Large intestine (tissue), 12 donors: ENCODE measurements around the gene KAT5. TPM values are rescaled to one million over a fixed set of nuclear protein-coding genes. Genes with fewer than 3 reads are reported as not detected.
"Not testable (repeated sequence)": the region's sequence is repeated elsewhere in the genome, so short reads cannot be mapped to it uniquely, and the experiment has no call there.

Source experiments
- DNase-seq, 2 donors: peaks; one replicate each; pipeline versions ENCODE4 v3.0.0 to v3.0.0-alpha.2; 2013
- H3K27ac ChIP-seq: one replicate; pipeline ENCODE4 v1.5.1; 2013; ENCODE audit warnings: low read length
- H3K27me3 ChIP-seq: 2 replicates; pipeline ENCODE4 v1.6.1; 2013; ENCODE audit warnings: low read length; ENCODE audit not compliant: control insufficient read depth, insufficient read depth
- H3K36me3 ChIP-seq: 2 replicates; pipeline ENCODE4 v1.6.1; 2013; ENCODE audit warnings: low read length; ENCODE audit not compliant: control insufficient read depth, insufficient read depth
- H3K4me1 ChIP-seq: one replicate; pipeline ENCODE4 v1.6.1; 2013; ENCODE audit warnings: low read length; ENCODE audit not compliant: control insufficient read depth, insufficient read depth
- H3K4me3 ChIP-seq: one replicate; pipeline ENCODE4 v1.5.1; 2013; ENCODE audit warnings: low read length
- H3K9me3 ChIP-seq: one replicate; pipeline ENCODE4 v1.6.1; 2013; ENCODE audit warnings: mild to moderate bottlenecking, low read depth, low read length, moderate library complexity; ENCODE audit not compliant: control insufficient read depth
- WGBS: methylation state at CpG from one replicate; pipeline ENCODE4 v1.1.5; 2013; ENCODE audit warnings: low lambda C conversion rate; ENCODE audit not compliant: insufficient coverage; 5-methylcytosine and 5-hydroxymethylcytosine counted together
- long read RNA-seq, 11 donors: transcript quantifications; one replicate each; lab custom pipeline, GENCODE V29; 2026
- polyA plus RNA-seq: library from polyadenylated mRNA; unstranded; fragments of 120-200 nt; gene quantifications from one replicate; pipeline ENCODE4 v1.2.1, GENCODE V29; 2013

The KAT5 gene
- polyA plus RNA-seq, result 57.8 TPM
- long read RNA-seq, donor 1, partial matches to known transcripts, result 0 of 8 reads
- long read RNA-seq, donor 1, other reads (novel, unspliced or antisense), result 0 of 8 reads
- long read RNA-seq, donor 2, transcript KAT5-205 (3 exons, 512 nt), result major isoform, 5 of 233 reads
- long read RNA-seq, donor 2, partial matches to known transcripts, result 222 of 233 reads
- long read RNA-seq, donor 2, other reads (novel, unspliced or antisense), result 0 of 233 reads
- long read RNA-seq, donor 3, result 0 reads
- long read RNA-seq, donor 4, partial matches to known transcripts, result 0 of 1 reads
- long read RNA-seq, donor 4, other reads (novel, unspliced or antisense), result 0 of 1 reads
- long read RNA-seq, donor 5, partial matches to known transcripts, result 0 of 7 reads
- long read RNA-seq, donor 5, other reads (novel, unspliced or antisense), result 0 of 7 reads
- long read RNA-seq, donor 6, partial matches to known transcripts, result 0 of 13 reads
- long read RNA-seq, donor 6, other reads (novel, unspliced or antisense), result 0 of 13 reads
- long read RNA-seq, donor 7, partial matches to known transcripts, result 0 of 7 reads
- long read RNA-seq, donor 7, other reads (novel, unspliced or antisense), result 0 of 7 reads
- long read RNA-seq, donor 8, partial matches to known transcripts, result 0 of 13 reads
- long read RNA-seq, donor 8, other reads (novel, unspliced or antisense), result 0 of 13 reads
- long read RNA-seq, donor 9, partial matches to known transcripts, result 0 of 7 reads
- long read RNA-seq, donor 9, other reads (novel, unspliced or antisense), result 0 of 7 reads
- long read RNA-seq, donor 10, transcript KAT5-205 (3 exons, 512 nt), result major isoform, 5 of 21 reads
- long read RNA-seq, donor 10, partial matches to known transcripts, result 7 of 21 reads
- long read RNA-seq, donor 10, other reads (novel, unspliced or antisense), result 0 of 21 reads
- long read RNA-seq, donor 11, partial matches to known transcripts, result 0 of 5 reads
- long read RNA-seq, donor 11, other reads (novel, unspliced or antisense), result 0 of 5 reads

- H3K4me1 ChIP-seq, result peaks cover 22% of the 10 kb centered on the region
- no peaks in the 10 kb centered on the region for H3K9me3 ChIP-seq
- H3K36me3 ChIP-seq, result peaks cover 40% of the 10 kb centered on the region
- H3K27ac ChIP-seq, result peak within 1 kb of the TSS; percentile 97
- WGBS, result no CpG with 5 or more reads among the region's 65 CpGs
- no peaks in the 10 kb centered on the region for H3K27me3 ChIP-seq
- peak; percentile 99 for DNase-seq
- H3K4me3 ChIP-seq, result peak within 1 kb of the TSS; percentile 74
Measured at GRCh38 chr11:65711785-65712632, at the start of gene KAT5. TSS of gene KAT5 (plus strand) at chr11:65712252. CDS start at chr11:65712268, 16 bp downstream.

- Histone ChIP-seq H3K4me3 (peak within 1 kb of the TSS; percentile 80), H3K27me3 (no peaks in the 10 kb centered on the region), H3K4me1 (peaks cover 12% of the 10 kb centered on the region), H3K36me3 (peaks cover 33% of the 10 kb centered on the region), H3K9me3 (no peaks in the 10 kb centered on the region), H3K27ac (peak within 1 kb of the TSS; percentile 98)
- WGBS, result no CpG with 5 or more reads among the region's 91 CpGs
- peak; percentile 93 to 96 for DNase-seq
Measured at GRCh38 chr11:65662799-65663638, 49.0 kb upstream of the KAT5 start, which contains the start of gene RELA. TSS of gene RELA (minus strand) at chr11:65662916. CDS start at chr11:65662832, 84 bp downstream.

DNA sequence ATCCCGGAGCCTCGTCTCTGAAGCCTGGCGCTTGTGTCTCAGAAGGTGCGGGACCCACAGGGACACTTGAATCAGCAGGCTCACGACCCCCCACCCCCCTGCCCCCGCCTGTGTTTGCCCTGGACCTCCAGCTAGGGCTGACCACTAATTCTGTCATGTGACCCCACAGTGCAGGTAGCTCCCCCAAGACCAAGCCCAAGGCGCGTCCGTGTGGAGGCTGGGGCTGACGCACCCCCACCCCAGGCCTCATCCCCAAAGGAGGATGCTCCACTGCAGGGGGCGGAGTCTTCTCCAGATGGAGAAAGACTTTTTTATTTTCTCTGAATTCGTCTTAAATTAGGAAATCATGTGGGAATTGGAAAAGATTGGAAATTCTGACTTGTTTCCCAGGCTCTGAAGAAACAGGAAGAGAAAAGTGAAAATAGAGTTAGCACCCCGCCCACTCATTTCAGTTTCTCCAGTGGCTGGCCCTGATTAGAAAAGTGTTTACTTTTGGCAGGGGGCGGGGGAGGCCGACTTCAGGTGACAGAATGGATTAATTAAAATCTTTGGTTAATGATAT lies 48.3 kb upstream of the KAT5 start:
- Histone ChIP-seq H3K4me3 (peak overlapping the region; percentile 55), H3K4me1 (peaks cover 12% of the 10 kb centered on the region), H3K36me3 (peaks cover 26% of the 10 kb centered on the region), H3K9me3 (no peaks in the 10 kb centered on the region), H3K27ac (peak overlapping the region; percentile 98), H3K27me3 (no peaks in the 10 kb centered on the region)
- peak in 1 of 2 donors; percentile 57 for DNase-seq
- WGBS, result 0% methylated on average over 1 of the region's 15 CpGs

DNA sequence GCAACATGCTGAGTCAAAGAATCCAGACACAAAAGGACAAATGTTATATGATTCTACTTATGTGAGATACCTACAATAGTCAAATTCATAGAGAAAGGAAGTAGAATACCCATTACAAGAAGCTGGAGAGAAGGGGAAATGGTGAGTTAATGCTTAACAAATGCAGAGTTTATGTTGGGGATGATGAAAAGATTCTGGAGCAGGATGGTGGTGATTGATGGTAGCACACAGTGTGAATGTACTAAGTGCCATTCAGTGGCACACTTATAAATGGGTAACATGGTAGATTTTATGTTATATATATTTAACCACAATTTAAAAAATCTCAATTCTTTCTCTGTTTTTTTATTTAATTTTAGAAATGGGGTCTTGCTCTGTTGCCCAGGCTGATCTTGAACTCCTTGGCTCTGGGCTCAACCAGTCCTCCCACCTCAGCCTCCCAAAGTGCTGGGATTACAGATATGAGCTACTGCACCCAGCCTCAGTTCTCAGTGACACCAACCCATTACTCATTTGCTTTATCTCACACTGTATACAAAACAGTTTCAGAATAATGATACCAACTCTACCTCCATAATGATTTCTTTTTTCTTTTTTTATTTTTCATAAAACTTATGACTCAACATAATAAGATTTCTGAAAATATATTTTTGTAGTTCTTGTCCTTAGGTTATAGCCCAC lies 39.7 kb upstream of the KAT5 start:
- no peak for DNase-seq
- no peak overlapping the region for H3K27ac ChIP-seq
- H3K36me3 ChIP-seq, result no peaks in the 10 kb centered on the region
- no peaks in the 10 kb centered on the region for H3K9me3 ChIP-seq
- H3K4me1 ChIP-seq, result no peaks in the 10 kb centered on the region
- no peak overlapping the region for H3K4me3 ChIP-seq
- no peaks in the 10 kb centered on the region for H3K27me3 ChIP-seq

GRCh38 chr11:65672982-65673381 lies 39.1 kb upstream of the KAT5 start:
- no peaks in the 10 kb centered on the region for H3K9me3 ChIP-seq
- no peaks in the 10 kb centered on the region for H3K4me1 ChIP-seq
- no peak overlapping the region for H3K27ac ChIP-seq
- WGBS, result 89% methylated on average over 1 of the region's 2 CpGs
- H3K27me3 ChIP-seq, result no peaks in the 10 kb centered on the region
- no peak for DNase-seq
- H3K4me3 ChIP-seq, result no peak overlapping the region
- no peaks in the 10 kb centered on the region for H3K36me3 ChIP-seq

DNA sequence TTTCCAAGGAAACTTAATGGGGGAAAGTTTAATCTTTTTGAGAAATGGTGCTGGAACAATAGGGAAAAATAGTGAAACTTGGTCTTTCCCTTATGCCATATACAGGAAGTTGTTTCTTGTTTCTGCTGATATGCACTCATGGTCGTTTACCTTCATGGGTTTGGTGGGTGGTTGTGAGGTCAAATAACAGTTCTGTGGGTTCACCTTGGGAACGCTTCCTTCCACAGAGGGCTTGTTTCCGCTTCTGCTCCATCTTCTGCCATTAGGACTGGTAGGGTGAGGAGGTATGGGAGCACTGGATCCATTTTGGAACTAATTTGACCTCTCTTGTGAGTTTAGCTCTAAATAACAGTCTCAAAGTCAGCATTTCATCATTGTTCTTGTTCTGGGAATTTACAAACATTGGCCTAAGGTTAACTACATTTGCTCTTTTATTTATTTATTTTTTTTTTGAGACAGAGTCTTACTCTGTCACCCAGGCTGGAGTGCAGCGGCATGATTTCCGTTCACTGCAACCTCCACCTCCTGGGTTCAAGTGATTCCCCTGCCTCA lies 31.8 kb upstream of the KAT5 start:
- WGBS, result no CpG with 5 or more reads among the region's 5 CpGs
- H3K36me3 ChIP-seq, result no peaks in the 10 kb centered on the region
- peaks cover 4% of the 10 kb centered on the region for H3K27me3 ChIP-seq
- no peaks in the 10 kb centered on the region for H3K4me1 ChIP-seq
- no peak for DNase-seq
- H3K27ac ChIP-seq, result no peak overlapping the region
- no peak overlapping the region for H3K4me3 ChIP-seq
- H3K9me3 ChIP-seq, result no peaks in the 10 kb centered on the region

- WGBS, result no CpG with 5 or more reads among the region's 6 CpGs
- H3K9me3 ChIP-seq, H3K27me3 ChIP-seq, H3K36me3 ChIP-seq, H3K27ac ChIP-seq, DNase-seq, H3K4me1 ChIP-seq, H3K4me3 ChIP-seq: not testable (repeated sequence)
Measured at GRCh38 chr11:65683480-65683879, 28.6 kb upstream of the KAT5 start.

- Histone ChIP-seq H3K4me3 (no peak overlapping the region), H3K9me3 (no peaks in the 10 kb centered on the region), H3K4me1 (no peaks in the 10 kb centered on the region), H3K36me3 (no peaks in the 10 kb centered on the region), H3K27ac (no peak overlapping the region), H3K27me3 (peaks cover 4% of the 10 kb centered on the region)
- DNase-seq, result peak in 1 of 2 donors; percentile 15
- no CpG with 5 or more reads among the region's 8 CpGs for WGBS
Measured at GRCh38 chr11:65685981-65686380, 26.1 kb upstream of the KAT5 start.
